Measurements from ENCODE around the gene ARPIN. TPM values are rescaled to one million over a fixed set of nuclear protein-coding genes. Genes with fewer than 3 reads are reported as not detected.

ARPIN gene
- total and polyA plus RNA-seq, 9 of the 15 experiments (the other 6 are each of a cell fraction or from before 2014, with no cell fraction given), result not detected

- TF ChIP-seq ZNF445 (CRISPR knock-in tag; IDR thresholded peaks at IDR 0.05; ENCODE audit: low read depth), result no peak
- TF ChIP-seq GTF3C2 (IDR thresholded peaks at IDR 0.05; ENCODE audit: borderline replicate concordance, extremely low read depth, insufficient read length), result no peak
- TF ChIP-seq ZNF324 (CRISPR knock-in tag; IDR thresholded peaks at IDR 0.05), result no peak
- TF ChIP-seq ZNF444 (CRISPR knock-in tag; IDR thresholded peaks at IDR 0.05), result no peak
- no peak for TF ChIP-seq TBP (optimal IDR thresholded peaks at IDR 0.05; ENCODE audit: low read depth, low read length)
- TF ChIP-seq EP300 (IDR thresholded peaks at IDR 0.05; ENCODE audit: low read length), result no peak
- TF ChIP-seq NEUROD1 (IDR thresholded peaks at IDR 0.05; ENCODE audit: borderline replicate concordance, low read depth, low read length, partially characterized antibody), result no peak
- no peak for TF ChIP-seq FOXK1 (CRISPR knock-in tag; IDR thresholded peaks at IDR 0.05; ENCODE audit: borderline replicate concordance)
Observed at GRCh38 chr15:89848970-89849292, 63.8 kb downstream of the ARPIN start (continued).

- Histone ChIP-seq H3K9ac (ENCODE audit: insufficient read depth in 1 of 2, low read depth in 2 of 2, low read length in 2 of 2) (no peak overlapping the region), H3K9me3 (replicated peaks; ENCODE audit: control insufficient read depth, insufficient read depth, low read depth, low read length) (no peaks in the 10 kb centered on the region), H3K27me3 (ENCODE audit: control insufficient read depth in 2 of 2, insufficient read depth in 2 of 2, low read length in 2 of 2) (no peaks in the 10 kb centered on the region), H4K20me1 (replicated peaks; ENCODE audit: control insufficient read depth, insufficient read depth, low read length) (no peaks in the 10 kb centered on the region), H3K27ac (ENCODE audit: extremely low read depth, low read depth, low read length) (no peak overlapping the region), H3K36me3 (ENCODE audit: control insufficient read depth, insufficient read depth, low read length) (peaks cover 34% of the 10 kb centered on the region; the same call in 2 of the 3 replicates), H3K79me2 (ENCODE audit: control insufficient read depth, insufficient read depth, low read length) (no peaks in the 10 kb centered on the region), H3K9me1 (ENCODE audit: control insufficient read depth, insufficient read depth, low read length) (peaks cover 4% of the 10 kb centered on the region), H2AFZ (ENCODE audit: low read depth, low read length) (no peak overlapping the region), H3K4me1 (replicated peaks in 1 of 2; ENCODE audit: control insufficient read depth in 2 of 2, insufficient read depth in 2 of 2, low read length in 2 of 2) (peaks cover 0 to 8% of the 10 kb centered on the region in 2 experiments; a peak in 2 of 5 replicates), H3K4me3 (no peak overlapping the region), H3K4me2 (ENCODE audit: insufficient read depth, low read length) (no peak overlapping the region)
- POLR2A ChIA-PET, result no interaction called here
- no peak for DNase-seq (ENCODE audit: extremely low read depth in 1 of 4, low spot score in 3 of 4)
- no peak for FAIRE-seq
- CTCF ChIA-PET (ENCODE audit: low intra/inter-chr PET ratio), result no interaction called here
- no peak for ATAC-seq
- 92% methylated on average over 2 of the region's 2 CpGs for whole genome bisulfite sequencing (ENCODE audit: insufficient coverage, low coverage, missing lambda C conversion rate)
- in situ Hi-C loops (cut with MboI), result no loop called here
- BruUV-seq (replicated peaks), result no TSS peak
- intact Hi-C loops (cut with micrococcal nuclease), result no loop called here
- TF ChIP-seq GATA2 (CRISPR knock-in tag; IDR thresholded peaks at IDR 0.05) (no peak), MAFG (tag; conservative IDR thresholded peaks at IDR 0.05) (no peak), ZC3H11A (IDR thresholded peaks at IDR 0.05; ENCODE audit: low read depth, low read length) (no peak), ZNF75A (CRISPR knock-in tag; IDR thresholded peaks at IDR 0.05) (no peak), BCLAF1 (IDR thresholded peaks at IDR 0.05; ENCODE audit: borderline replicate concordance in 1 of 2, control insufficient read depth in 1 of 2, low read depth in 2 of 2, low read length in 1 of 2) (no peak), DDX20 (tag; IDR thresholded peaks at IDR 0.05; ENCODE audit: low read depth) (no peak), KAT7 (CRISPR knock-in tag; IDR thresholded peaks at IDR 0.05; ENCODE audit: borderline replicate concordance) (no peak), CREB1 (IDR thresholded peaks at IDR 0.05) (no peak), CREB1 (CRISPR knock-in tag; IDR thresholded peaks at IDR 0.05) (no peak), EP400 (IDR thresholded peaks at IDR 0.05) (no peak)
Observed at GRCh38 chr15:89847101-89847500, 65.7 kb downstream of the ARPIN start.
